K562 (cell line): Measurements from ENCODE around the gene BBC3. TPM values are rescaled to one million over a fixed set of nuclear protein-coding genes. Genes with fewer than 3 reads are reported as not detected.

ENCODE experiments used
- ARID1B ChIP-seq: fragments of 450-650 bp; IDR thresholded peaks from 2 replicates; pipeline ENCODE4 v1.6.1; 2016; ENCODE audit warnings: antibody characterized with exemption, mild to moderate bottlenecking, inconsistent platforms
- CTBP1 ChIP-seq: fragments of 450-650 bp; IDR thresholded peaks from 2 replicates; pipeline ENCODE4 v1.6.1; 2016; ENCODE audit warnings: borderline replicate concordance
- DPF2 ChIP-seq: fragments of 450-650 bp; IDR thresholded peaks from 2 replicates; pipeline ENCODE4 v1.6.1; 2016
- ELF1 ChIP-seq: fragments of 200-800 bp; sonication (Bioruptor generic); IDR thresholded peaks from 2 replicates; pipeline ENCODE4 v1.6.1; 2016; ENCODE audit warnings: missing genetic modification characterization, missing compliant biosample characterization
- ESRRB ChIP-seq: fragments of 250-450 bp; sonication (Bioruptor Pico); IDR thresholded peaks from 2 replicates; pipeline ENCODE4 v1.5.0; 2020; ENCODE audit warnings: mild to moderate bottlenecking, moderate library complexity, borderline replicate concordance
- FOXP1 ChIP-seq: sonication (generic); formaldehyde crosslinking; IDR thresholded peaks from 2 replicates; pipeline ENCODE4 v1.8.0; 2022; ENCODE audit warnings: mild to moderate bottlenecking, missing genetic modification reagents
- KDM1A ChIP-seq, 2 experiments: fragments of 450-650 bp; IDR thresholded peaks; 2 replicates each; pipeline ENCODE4 v1.6.1; 2016; ENCODE audit warnings: mild to moderate bottlenecking in 2 of 2
- MEIS2 ChIP-seq: fragments of 450-650 bp; IDR thresholded peaks from 2 replicates; pipeline ENCODE4 v1.6.1; 2014; ENCODE audit warnings: mild to moderate bottlenecking; ENCODE audit not compliant: partially characterized antibody
- MTA2 ChIP-seq: fragments of 450-650 bp; IDR thresholded peaks from 2 replicates; pipeline ENCODE4 v1.6.1; 2016; ENCODE audit warnings: low read depth
- NFIC ChIP-seq: fragments of 450-650 bp; IDR thresholded peaks from 2 replicates; pipeline ENCODE4 v1.6.1; 2017; ENCODE audit warnings: mild to moderate bottlenecking, inconsistent platforms
- PHB2 ChIP-seq: fragments of 450-650 bp; IDR thresholded peaks from 2 replicates; pipeline ENCODE4 v1.6.1; 2017; ENCODE audit warnings: low read depth
- RAD21 ChIP-seq, 2 experiments: fragments of 250-450 bp in 1 of 2; fragments of 450-650 bp in 1 of 2; sonication (Bioruptor Pico) in 1 of 2; formaldehyde crosslinking in 1 of 2; IDR thresholded peaks in 1 of 2; conservative IDR thresholded peaks in 1 of 2; 2 replicates each; pipeline versions ENCODE4 v1.4.0 to v1.8.0; 2020 to 2022; ENCODE audit warnings: mild to moderate bottlenecking in 2 of 2, moderate library complexity in 1 of 2
- ZNF212 ChIP-seq: fragments of 450-650 bp; formaldehyde crosslinking; IDR thresholded peaks from 2 replicates; pipeline ENCODE4 v1.4.0; 2020; ENCODE audit warnings: mild to moderate bottlenecking
- ZNF354B ChIP-seq: fragments of 250-450 bp; sonication (Bioruptor Pico); IDR thresholded peaks from 2 replicates; pipeline ENCODE4 v1.4.0; 2020
- ZNF436 ChIP-seq: fragments of 250-450, 450-650 bp; sonication (Bioruptor Pico); formaldehyde crosslinking; IDR thresholded peaks from 2 replicates; pipeline ENCODE4 v1.7.0; 2020; ENCODE audit warnings: mild to moderate bottlenecking
- ZNF778 ChIP-seq: fragments of 450-650 bp; formaldehyde crosslinking; IDR thresholded peaks from 2 replicates; pipeline ENCODE4 v1.4.0; 2020; ENCODE audit warnings: mild to moderate bottlenecking, moderate library complexity
- polyA plus RNA-seq, 8 experiments: library from polyadenylated mRNA; depleted of rRNA in 4 of 8; stranded (reverse) in 5 of 8; unstranded in 3 of 8; fragments of >200 nt; fragmentation: Nextera tagmentation in 2 of 8; fragmentation: Illumina TruSeq in 1 of 8; extraction: Ambion mirVana in 2 of 8; extraction: Trizol in 1 of 8; gene quantifications; 2 replicates each; pipeline versions ENCODE4 v1.2.1 to v1.2.3, GENCODE V29; 2011 to 2014; ENCODE audit warnings: inconsistent platforms in 1 of 8, missing spikeins in 1 of 8
- total RNA-seq, 7 experiments: library from RNA; depleted of rRNA in 6 of 7; stranded (reverse); fragments of >200 nt in 6 of 7; fragmentation: Illumina TruSeq in 2 of 7; extraction: Trizol in 2 of 7; gene quantifications; 2 replicates each; pipeline versions ENCODE4 v1.2.1 to v1.2.3, GENCODE V29; 2011 to 2021; ENCODE audit warnings: low replicate concordance in 1 of 7
- TF ChIP-seq, protein P1 (sequence below), 2 experiments: fragments of 250-450 bp in 1 of 2; fragments of 450-650 bp in 1 of 2; sonication (Bioruptor Pico) in 1 of 2; IDR thresholded peaks; 2 replicates each; pipeline versions ENCODE4 v1.6.1 to v1.8.0; 2016 to 2021; ENCODE audit warnings: mild to moderate bottlenecking in 2 of 2, moderate library complexity in 2 of 2, missing compliant biosample characterization in 1 of 2, missing genetic modification characterization in 1 of 2
- TF ChIP-seq, protein P2 (sequence below): sonication (generic); formaldehyde crosslinking; IDR thresholded peaks from 2 replicates; pipeline ENCODE4 v1.8.1; 2022; ENCODE audit warnings: missing genetic modification reagents
- TF ChIP-seq, protein P3 (sequence below), 3 experiments: IDR thresholded peaks in 2 of 3; conservative IDR thresholded peaks in 1 of 3; 2 replicates each; pipeline ENCODE4 v1.5.1; 2011 to 2012; ENCODE audit warnings: low read length in 3 of 3, mild to moderate bottlenecking in 3 of 3, control low read depth in 2 of 3, improper control_type of control experiment in 1 of 3, inconsistent platforms in 1 of 3, low read depth in 1 of 3, mixed read lengths in 1 of 3, moderate library complexity in 1 of 3; ENCODE audit not compliant: insufficient read depth in 2 of 3
- TF ChIP-seq, protein P4 (sequence below): sonication (generic); formaldehyde crosslinking; IDR thresholded peaks from 2 replicates; pipeline ENCODE4 v1.8.1; 2023; ENCODE audit warnings: mild to moderate bottlenecking, missing genetic modification reagents
- TF ChIP-seq, protein P5 (sequence below), 2 experiments: fragments of 200-800 bp in 1 of 2; sonication (Bioruptor generic) in 1 of 2; sonication (generic) in 1 of 2; formaldehyde crosslinking in 1 of 2; IDR thresholded peaks in 1 of 2; conservative IDR thresholded peaks in 1 of 2; 2 replicates each; pipeline versions ENCODE4 v1.5.0 to v1.6.1; 2016 to 2020; ENCODE audit warnings: missing compliant biosample characterization in 1 of 2, missing genetic modification characterization in 1 of 2, missing genetic modification reagents in 1 of 2

The BBC3 gene
- total and polyA plus RNA-seq, 9 of the 15 experiments (the other 6 are each of a cell fraction or from before 2014, with no cell fraction given), result 0.15 to 30.7 (median 4.8) TPM

DNA sequence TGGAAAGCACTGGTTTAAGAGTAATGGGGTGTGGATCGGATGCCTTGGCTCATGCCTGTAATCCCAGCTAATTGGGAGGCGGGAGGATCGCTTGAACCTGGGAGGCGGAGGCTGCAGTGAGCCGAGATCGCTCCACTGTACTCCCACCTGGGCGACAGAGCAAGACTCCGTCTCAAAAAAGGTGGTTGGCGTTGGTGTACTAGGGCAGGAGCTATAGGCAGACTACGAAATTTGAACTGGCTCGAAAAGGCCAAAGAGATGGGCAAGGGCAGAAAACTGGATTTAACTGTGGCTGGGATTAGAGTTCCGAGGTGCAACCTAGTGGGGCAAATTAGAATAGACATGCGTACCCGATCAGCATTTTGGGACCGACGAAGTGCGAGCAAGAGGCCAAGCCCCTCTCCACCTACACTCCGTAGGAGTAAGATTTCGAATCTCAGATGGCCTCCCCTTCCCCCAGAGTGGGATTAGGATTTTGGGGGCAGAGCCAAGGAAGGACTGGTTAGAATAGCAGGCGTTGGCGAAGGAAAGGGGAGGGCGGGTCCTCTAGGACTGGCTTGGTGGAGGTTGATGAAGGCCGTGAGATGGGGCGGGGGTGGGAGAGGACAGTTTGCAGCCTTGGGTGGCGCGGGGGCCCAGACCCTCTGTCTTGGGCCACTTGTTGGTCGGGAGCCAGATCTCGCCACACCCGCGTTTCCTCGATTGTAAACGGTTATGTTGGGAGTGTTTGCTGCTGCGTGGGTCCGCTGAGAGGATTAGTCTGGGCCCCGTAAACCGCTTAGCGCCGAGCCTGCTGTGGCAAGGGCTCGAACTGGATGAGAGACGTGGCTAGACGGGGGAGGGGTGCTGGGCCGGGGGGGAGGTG lies 41.7 kb upstream of the BBC3 start (continued):
- TF ChIP-seq ZNF436 (CRISPR knock-in tag), result no peak
- TF ChIP-seq MTA2, result no peak
- TF ChIP-seq CTBP1, result no peak
- no peak for TF ChIP-seq FOXP1 (CRISPR knock-in tag)
- no peak for TF ChIP-seq ZNF212 (CRISPR knock-in tag)
- TF ChIP-seq, protein P1, sequence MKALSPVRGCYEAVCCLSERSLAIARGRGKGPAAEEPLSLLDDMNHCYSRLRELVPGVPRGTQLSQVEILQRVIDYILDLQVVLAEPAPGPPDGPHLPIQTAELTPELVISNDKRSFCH (CRISPR knock-in tag; IDR thresholded peaks at IDR 0.05), result no peak
- TF ChIP-seq, protein P1 (tag; IDR thresholded peaks at IDR 0.05), result 0 out of 2 replicates have a peak, but pooled peaks have one; percentile 20
- TF ChIP-seq DPF2, result no peak
- 0 out of 4 replicates have a peak, but pooled peaks of 1 of the 2 experiments have one; percentile 7 for TF ChIP-seq RAD21 (CRISPR knock-in tag; conservative IDR thresholded peaks at IDR 0.05 in 1 of 2, IDR thresholded peaks at IDR 0.05 in 1 of 2)
- TF ChIP-seq ELF1, result no peak
- no peak for TF ChIP-seq ARID1B
- TF ChIP-seq, protein P2, sequence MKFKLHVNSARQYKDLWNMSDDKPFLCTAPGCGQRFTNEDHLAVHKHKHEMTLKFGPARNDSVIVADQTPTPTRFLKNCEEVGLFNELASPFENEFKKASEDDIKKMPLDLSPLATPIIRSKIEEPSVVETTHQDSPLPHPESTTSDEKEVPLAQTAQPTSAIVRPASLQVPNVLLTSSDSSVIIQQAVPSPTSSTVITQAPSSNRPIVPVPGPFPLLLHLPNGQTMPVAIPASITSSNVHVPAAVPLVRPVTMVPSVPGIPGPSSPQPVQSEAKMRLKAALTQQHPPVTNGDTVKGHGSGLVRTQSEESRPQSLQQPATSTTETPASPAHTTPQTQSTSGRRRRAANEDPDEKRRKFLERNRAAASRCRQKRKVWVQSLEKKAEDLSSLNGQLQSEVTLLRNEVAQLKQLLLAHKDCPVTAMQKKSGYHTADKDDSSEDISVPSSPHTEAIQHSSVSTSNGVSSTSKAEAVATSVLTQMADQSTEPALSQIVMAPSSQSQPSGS (CRISPR knock-in tag), result no peak
- TF ChIP-seq, protein P3, sequence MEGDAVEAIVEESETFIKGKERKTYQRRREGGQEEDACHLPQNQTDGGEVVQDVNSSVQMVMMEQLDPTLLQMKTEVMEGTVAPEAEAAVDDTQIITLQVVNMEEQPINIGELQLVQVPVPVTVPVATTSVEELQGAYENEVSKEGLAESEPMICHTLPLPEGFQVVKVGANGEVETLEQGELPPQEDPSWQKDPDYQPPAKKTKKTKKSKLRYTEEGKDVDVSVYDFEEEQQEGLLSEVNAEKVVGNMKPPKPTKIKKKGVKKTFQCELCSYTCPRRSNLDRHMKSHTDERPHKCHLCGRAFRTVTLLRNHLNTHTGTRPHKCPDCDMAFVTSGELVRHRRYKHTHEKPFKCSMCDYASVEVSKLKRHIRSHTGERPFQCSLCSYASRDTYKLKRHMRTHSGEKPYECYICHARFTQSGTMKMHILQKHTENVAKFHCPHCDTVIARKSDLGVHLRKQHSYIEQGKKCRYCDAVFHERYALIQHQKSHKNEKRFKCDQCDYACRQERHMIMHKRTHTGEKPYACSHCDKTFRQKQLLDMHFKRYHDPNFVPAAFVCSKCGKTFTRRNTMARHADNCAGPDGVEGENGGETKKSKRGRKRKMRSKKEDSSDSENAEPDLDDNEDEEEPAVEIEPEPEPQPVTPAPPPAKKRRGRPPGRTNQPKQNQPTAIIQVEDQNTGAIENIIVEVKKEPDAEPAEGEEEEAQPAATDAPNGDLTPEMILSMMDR (IDR thresholded peaks at IDR 0.05 in 2 of 3, conservative IDR thresholded peaks at IDR 0.05 in 1 of 3; ENCODE audit: insufficient read depth in 2 of 3, low read depth in 1 of 3, low read length in 3 of 3), result 0 out of 6 replicates have a peak, but pooled peaks of 1 of the 3 experiments have one; percentile 21
- no peak for TF ChIP-seq ZNF778 (CRISPR knock-in tag)
- no peak for TF ChIP-seq MEIS2
- TF ChIP-seq NFIC, result 0 out of 2 replicates have a peak, but pooled peaks have one; percentile 61
- TF ChIP-seq, protein P4, sequence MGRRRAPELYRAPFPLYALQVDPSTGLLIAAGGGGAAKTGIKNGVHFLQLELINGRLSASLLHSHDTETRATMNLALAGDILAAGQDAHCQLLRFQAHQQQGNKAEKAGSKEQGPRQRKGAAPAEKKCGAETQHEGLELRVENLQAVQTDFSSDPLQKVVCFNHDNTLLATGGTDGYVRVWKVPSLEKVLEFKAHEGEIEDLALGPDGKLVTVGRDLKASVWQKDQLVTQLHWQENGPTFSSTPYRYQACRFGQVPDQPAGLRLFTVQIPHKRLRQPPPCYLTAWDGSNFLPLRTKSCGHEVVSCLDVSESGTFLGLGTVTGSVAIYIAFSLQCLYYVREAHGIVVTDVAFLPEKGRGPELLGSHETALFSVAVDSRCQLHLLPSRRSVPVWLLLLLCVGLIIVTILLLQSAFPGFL (CRISPR knock-in tag), result no peak
- no peak for TF ChIP-seq PHB2
- no peak for TF ChIP-seq ESRRB (CRISPR knock-in tag)
- TF ChIP-seq, protein P5, sequence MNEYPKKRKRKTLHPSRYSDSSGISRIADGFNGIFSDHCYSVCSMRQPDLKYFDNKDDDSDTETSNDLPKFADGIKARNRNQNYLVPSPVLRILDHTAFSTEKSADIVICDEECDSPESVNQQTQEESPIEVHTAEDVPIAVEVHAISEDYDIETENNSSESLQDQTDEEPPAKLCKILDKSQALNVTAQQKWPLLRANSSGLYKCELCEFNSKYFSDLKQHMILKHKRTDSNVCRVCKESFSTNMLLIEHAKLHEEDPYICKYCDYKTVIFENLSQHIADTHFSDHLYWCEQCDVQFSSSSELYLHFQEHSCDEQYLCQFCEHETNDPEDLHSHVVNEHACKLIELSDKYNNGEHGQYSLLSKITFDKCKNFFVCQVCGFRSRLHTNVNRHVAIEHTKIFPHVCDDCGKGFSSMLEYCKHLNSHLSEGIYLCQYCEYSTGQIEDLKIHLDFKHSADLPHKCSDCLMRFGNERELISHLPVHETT (CRISPR knock-in tag; conservative IDR thresholded peaks at IDR 0.05 in 1 of 2, IDR thresholded peaks at IDR 0.05 in 1 of 2), result no peak
- 0 out of 4 replicates have a peak, but pooled peaks of 1 of the 2 experiments have one; percentile 21 for TF ChIP-seq KDM1A (IDR thresholded peaks at IDR 0.05)
- TF ChIP-seq ZNF354B (CRISPR knock-in tag), result no peak
